ENCODE measurements around the gene FAM83G. TPM values are rescaled to one million over a fixed set of nuclear protein-coding genes. Genes with fewer than 3 reads are reported as not detected.
A peak's percentile ranks its signal among the peaks of the same experiment; 100 is the strongest.
"Not testable (repeated sequence)": the region's sequence is repeated elsewhere in the genome, so short reads cannot be mapped to it uniquely, and the experiment has no call there.

The FAM83G gene, protein sequence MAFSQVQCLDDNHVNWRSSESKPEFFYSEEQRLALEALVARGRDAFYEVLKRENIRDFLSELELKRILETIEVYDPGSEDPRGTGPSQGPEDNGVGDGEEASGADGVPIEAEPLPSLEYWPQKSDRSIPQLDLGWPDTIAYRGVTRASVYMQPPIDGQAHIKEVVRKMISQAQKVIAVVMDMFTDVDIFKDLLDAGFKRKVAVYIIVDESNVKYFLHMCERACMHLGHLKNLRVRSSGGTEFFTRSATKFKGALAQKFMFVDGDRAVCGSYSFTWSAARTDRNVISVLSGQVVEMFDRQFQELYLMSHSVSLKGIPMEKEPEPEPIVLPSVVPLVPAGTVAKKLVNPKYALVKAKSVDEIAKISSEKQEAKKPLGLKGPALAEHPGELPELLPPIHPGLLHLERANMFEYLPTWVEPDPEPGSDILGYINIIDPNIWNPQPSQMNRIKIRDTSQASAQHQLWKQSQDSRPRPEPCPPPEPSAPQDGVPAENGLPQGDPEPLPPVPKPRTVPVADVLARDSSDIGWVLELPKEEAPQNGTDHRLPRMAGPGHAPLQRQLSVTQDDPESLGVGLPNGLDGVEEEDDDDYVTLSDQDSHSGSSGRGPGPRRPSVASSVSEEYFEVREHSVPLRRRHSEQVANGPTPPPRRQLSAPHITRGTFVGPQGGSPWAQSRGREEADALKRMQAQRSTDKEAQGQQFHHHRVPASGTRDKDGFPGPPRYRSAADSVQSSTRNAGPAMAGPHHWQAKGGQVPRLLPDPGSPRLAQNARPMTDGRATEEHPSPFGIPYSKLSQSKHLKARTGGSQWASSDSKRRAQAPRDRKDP
- total RNA-seq (1 to 10 TPM; 2.1 to 5.1 (median 2.6) TPM), polyA plus RNA-seq (1 to 10 TPM in 1 of 2 donors, under 1 TPM in 1; 0.93 to 1.3 TPM)
- long read RNA-seq, donor 1, partial matches to known transcripts = 1 of 3 reads
- long read RNA-seq, donor 1, other reads (novel, unspliced or antisense) = 2 of 3 reads
- long read RNA-seq, donor 2 = 0 reads
- long read RNA-seq, donor 3, partial matches to known transcripts = 10 of 11 reads
- long read RNA-seq, donor 3, other reads (novel, unspliced or antisense) = 1 of 11 reads

DNA sequence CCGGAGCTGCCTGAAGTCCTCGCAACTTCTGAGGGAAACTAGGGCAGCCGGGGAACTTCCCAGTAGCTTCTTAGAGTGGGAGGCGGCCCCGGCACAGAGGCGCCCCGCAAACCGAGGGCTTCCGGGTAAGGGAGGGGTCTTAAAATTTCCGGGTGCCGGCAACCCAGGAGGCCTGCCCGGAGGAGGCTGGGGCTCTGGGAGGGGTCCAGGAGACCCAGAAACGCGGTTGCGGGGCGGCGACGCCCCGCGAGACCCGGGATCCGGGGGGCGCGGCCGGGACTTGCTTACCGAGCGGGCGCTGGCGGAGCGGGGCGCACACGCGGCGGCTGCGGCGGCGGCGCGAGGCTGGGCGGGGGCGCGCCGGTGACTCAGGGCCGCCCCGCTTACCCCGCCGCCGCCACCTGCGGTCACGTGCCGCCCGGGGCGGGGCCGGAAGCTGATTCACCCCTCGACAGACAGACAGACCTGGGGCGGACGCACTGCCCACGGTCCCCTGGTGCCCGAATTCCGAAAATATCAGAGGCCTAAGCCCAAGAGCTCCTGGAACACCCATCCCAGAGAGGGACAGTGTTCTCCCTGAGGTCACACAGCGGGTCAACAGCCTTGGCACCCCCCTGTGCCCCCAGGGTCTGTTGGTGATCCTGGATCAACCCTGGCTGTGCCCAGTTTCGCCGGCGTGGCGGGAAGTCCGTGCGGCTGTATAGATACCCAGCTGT is at the start of gene FAM83G:
Gene FAM83G, minus strand, starts transcription at position 344 of the 716 bp plus-strand sequence. CDS start 723 bp downstream, outside the sequence.
- peak; percentile 65 to 78 (median 74) for DNase-seq
- Histone ChIP-seq H3K27ac (no peak within 1 kb of the TSS), H3K9me3 (no peaks in the 10 kb centered on the region), H3K27me3 (no peaks in the 10 kb centered on the region), H3K4me3 (peak within 1 kb of the TSS; percentile 64), H3K36me3 (no peaks in the 10 kb centered on the region), H3K4me1 (ENCODE audit: insufficient read depth) (no peaks in the 10 kb centered on the region)
- whole genome bisulfite sequencing, 3 donors = 6 to 19% (median 8%) methylated on average over 21 to 67 of the region's 67 CpGs
- TF ChIP-seq POLR2A (IDR thresholded peaks at IDR 0.05) (no peak), EP300 (IDR thresholded peaks at IDR 0.05) (no peak)
- TF ChIP-seq, protein P1, sequence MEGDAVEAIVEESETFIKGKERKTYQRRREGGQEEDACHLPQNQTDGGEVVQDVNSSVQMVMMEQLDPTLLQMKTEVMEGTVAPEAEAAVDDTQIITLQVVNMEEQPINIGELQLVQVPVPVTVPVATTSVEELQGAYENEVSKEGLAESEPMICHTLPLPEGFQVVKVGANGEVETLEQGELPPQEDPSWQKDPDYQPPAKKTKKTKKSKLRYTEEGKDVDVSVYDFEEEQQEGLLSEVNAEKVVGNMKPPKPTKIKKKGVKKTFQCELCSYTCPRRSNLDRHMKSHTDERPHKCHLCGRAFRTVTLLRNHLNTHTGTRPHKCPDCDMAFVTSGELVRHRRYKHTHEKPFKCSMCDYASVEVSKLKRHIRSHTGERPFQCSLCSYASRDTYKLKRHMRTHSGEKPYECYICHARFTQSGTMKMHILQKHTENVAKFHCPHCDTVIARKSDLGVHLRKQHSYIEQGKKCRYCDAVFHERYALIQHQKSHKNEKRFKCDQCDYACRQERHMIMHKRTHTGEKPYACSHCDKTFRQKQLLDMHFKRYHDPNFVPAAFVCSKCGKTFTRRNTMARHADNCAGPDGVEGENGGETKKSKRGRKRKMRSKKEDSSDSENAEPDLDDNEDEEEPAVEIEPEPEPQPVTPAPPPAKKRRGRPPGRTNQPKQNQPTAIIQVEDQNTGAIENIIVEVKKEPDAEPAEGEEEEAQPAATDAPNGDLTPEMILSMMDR (IDR thresholded peaks at IDR 0.05) = no peak
- intact Hi-C loops (cut with DNase I) = no loop called here

- intact Hi-C loops (cut with DNase I); DNase-seq; H3K9me3 ChIP-seq; H3K27ac ChIP-seq; H3K27me3 ChIP-seq; H3K4me1 ChIP-seq (ENCODE audit: insufficient read depth); H3K36me3 ChIP-seq; H3K4me3 ChIP-seq: not testable (repeated sequence)
- WGBS, 3 donors = 66% methylated on average over 2 of the region's 7 CpGs; no CpG with 5 or more reads in 2 of the 3 donors
These were observed 44.3 kb upstream of the FAM83G start for GRCh38 chr17:19048826-19049225.

DNA sequence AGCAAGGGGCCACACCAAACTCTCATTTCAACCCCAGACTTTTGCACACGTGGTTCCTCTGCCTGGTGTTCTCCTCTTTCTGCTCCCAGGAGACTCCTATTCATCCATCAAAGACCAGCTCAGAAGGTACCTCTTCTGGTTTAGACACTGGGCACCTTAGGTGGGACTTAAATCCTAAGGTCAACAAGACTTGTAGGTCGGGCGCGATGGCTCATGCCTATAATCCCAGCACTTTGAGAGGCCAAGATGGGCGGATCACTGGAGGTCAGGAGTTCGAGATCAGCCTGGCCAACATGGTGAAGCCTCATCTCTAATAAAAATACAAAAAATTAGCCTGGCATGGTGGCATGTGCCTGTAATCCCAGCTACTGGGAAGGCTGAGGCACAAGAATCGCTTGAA is 42.9 kb upstream of the FAM83G start:
- H3K4me1 ChIP-seq (ENCODE audit: insufficient read depth); H3K36me3 ChIP-seq; H3K9me3 ChIP-seq; H3K27ac ChIP-seq; H3K27me3 ChIP-seq; intact Hi-C loops (cut with DNase I); H3K4me3 ChIP-seq: not testable (repeated sequence)
- peak in 1 of 5 donors; percentile 3 for DNase-seq
- WGBS, 3 donors = 97 to 100% (median 97%) methylated on average over 5 of the region's 7 CpGs

GRCh38 chr17:19046782-19047375 is 42.3 kb upstream of the FAM83G start, which contains the start of gene GRAP:
TSS of gene GRAP (minus strand) at chr17:19046957. CDS start at chr17:19046926, 31 bp downstream.
- intact Hi-C loops (cut with DNase I); DNase-seq: not testable (repeated sequence)
- no CpG with 5 or more reads among the region's 12 CpGs for WGBS, 3 donors

DNA sequence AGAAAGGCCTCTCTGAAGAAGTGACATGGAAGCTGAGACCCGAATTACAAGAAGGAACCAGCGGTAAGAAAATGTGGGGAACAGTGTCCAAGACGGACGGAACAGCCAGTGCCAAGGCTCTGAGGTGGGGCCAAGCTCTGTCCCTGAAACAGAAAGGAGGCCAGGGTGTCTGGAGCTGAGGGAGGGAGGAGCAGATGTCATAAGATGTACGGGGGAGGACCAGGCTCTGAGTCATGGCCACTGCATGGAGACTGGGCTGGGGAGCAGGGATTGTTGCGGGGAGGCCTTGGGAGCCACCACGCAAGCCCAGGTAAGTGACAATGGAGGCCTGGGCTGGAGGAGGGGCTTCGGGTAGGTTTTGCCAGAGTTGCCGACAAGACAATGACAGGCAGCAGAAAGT is 40.1 kb upstream of the FAM83G start:
- H3K27ac ChIP-seq, DNase-seq, H3K9me3 ChIP-seq: not testable (repeated sequence)

More at GRCh38 chr17:19046782-19047375, 42.3 kb upstream of the FAM83G start, which contains the start of gene GRAP:
- H3K9me3 ChIP-seq; H3K4me3 ChIP-seq; H3K4me1 ChIP-seq (ENCODE audit: insufficient read depth); H3K36me3 ChIP-seq; H3K27ac ChIP-seq; H3K27me3 ChIP-seq: not testable (repeated sequence)

DNA sequence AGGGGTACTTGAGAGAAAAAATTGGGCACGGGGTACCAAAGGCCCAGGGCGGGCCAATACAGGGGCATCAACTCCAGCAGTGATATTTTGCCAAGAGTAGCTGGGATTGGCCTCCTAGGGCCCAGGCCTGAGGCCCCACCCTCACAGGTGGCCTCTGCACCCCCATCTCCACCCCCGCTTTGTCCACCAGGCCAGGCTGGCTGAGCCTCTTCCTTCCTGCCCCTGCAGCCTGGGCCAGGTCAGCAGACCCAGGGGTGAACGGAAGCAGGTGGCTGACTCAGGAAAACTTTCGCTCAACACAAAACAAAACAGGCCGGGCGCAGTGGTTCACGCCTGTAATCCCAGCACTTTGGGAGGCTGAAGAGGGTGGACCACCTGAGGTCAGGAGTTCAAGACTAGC is 38.5 kb upstream of the FAM83G start:
- H3K9me3 ChIP-seq; H3K27me3 ChIP-seq; H3K4me1 ChIP-seq (ENCODE audit: insufficient read depth); DNase-seq; H3K27ac ChIP-seq; H3K4me3 ChIP-seq; H3K36me3 ChIP-seq; intact Hi-C loops (cut with DNase I): not testable (repeated sequence)
- no CpG with 5 or more reads among the region's 8 CpGs for WGBS, 3 donors

More for the DNA sequence above, 40.1 kb upstream of the FAM83G start:
- H3K36me3 ChIP-seq; intact Hi-C loops (cut with DNase I); H3K27me3 ChIP-seq; H3K4me1 ChIP-seq (ENCODE audit: insufficient read depth); H3K4me3 ChIP-seq: not testable (repeated sequence)
- no CpG with 5 or more reads among the region's 9 CpGs for WGBS, 3 donors

DNA sequence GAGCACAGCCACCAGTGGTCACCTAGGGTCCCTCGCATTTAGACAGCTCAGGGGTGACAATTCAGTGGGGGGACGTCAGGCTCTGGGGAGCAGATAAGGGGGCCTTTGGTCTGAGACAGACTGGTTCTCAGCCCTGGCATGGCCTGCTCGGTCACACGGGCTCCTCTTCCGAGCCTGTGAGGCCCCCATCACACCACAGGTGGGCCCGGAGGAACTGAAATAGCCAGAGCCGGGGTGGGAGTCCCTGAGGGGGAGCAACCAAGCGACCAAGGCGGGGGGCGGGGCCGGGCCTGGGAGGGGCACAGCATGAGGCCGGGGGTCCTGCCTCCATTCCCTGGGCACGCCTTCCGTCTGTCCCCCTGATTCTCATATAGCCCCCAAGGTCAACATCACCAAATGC is 37.8 kb upstream of the FAM83G start:
- H3K36me3 ChIP-seq; H3K4me3 ChIP-seq; DNase-seq; H3K9me3 ChIP-seq; H3K27ac ChIP-seq; intact Hi-C loops (cut with DNase I); H3K27me3 ChIP-seq; H3K4me1 ChIP-seq (ENCODE audit: insufficient read depth): not testable (repeated sequence)
- no CpG with 5 or more reads among the region's 14 CpGs for WGBS, 3 donors

DNA sequence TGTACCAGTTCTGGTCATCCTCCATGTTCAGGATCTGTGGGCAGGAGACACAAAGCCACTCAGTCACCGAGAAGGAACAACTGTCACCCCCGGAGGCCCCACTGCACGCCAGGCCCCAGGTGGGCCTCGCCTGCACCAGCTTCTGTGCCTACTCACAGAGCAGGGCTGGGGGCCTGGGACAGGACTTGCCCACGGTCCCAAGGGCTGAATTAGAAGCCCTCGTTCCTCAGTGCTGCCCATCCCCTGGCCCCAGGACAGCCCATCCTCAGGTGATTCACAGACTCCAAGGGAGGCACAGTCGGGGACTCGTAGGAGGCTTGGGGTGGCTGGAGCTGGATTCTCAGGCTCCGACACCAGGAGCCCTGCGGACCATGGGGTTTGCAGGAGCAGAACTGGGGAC is 37.3 kb upstream of the FAM83G start:
- H3K4me3 ChIP-seq; H3K9me3 ChIP-seq; DNase-seq; H3K36me3 ChIP-seq; intact Hi-C loops (cut with DNase I); H3K4me1 ChIP-seq (ENCODE audit: insufficient read depth); H3K27me3 ChIP-seq; H3K27ac ChIP-seq: not testable (repeated sequence)
- 90 to 97% methylated on average over 2 to 3 of the region's 10 CpGs; no CpG with 5 or more reads in 1 of the 3 donors for WGBS, 3 donors

DNA sequence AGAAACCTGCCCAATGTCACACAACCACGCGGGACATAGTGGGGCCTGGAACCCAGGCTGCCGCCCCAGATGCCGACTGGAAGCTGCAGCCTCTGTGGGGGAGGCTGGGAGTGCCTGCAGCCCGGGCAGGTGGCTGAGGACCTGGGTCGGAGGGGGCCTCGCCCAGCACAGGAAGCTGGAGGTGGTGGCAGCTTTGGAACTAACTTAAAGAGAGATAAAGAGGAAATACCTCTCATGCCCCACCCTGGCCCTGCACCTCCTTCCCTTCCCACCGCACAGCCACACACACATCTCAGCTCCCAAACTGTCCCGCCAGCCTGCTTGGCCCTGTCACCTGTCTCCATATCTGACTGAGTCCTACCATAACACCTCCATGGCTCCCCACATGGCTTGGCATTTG is 35.8 kb upstream of the FAM83G start:
- H3K36me3 ChIP-seq; H3K9me3 ChIP-seq; DNase-seq; intact Hi-C loops (cut with DNase I); H3K4me3 ChIP-seq; H3K27ac ChIP-seq; H3K4me1 ChIP-seq (ENCODE audit: insufficient read depth); H3K27me3 ChIP-seq: not testable (repeated sequence)
- WGBS, 3 donors = no CpG with 5 or more reads among the region's 9 CpGs

Data from ovary (tissue), 10 donors.